ENCODE measurements around the gene REM2.

REM2 gene

GRCh38 chr14:22846811-22847307 is 36.2 kb upstream of the REM2 start:
- DNase-seq (ENCODE audit: low read depth in 1 of 2, low spot score in 1 of 2): no peak
- H3K4me3 ChIP-seq (replicated peaks; ENCODE audit: insufficient read depth, low read length): no peak overlapping the region
- TF ChIP-seq GABPA (IDR thresholded peaks at IDR 0.05; ENCODE audit: low read depth) (no peak), SPI1 (IDR thresholded peaks at IDR 0.05; ENCODE audit: borderline replicate concordance, low read depth) (no peak), POLR2AphosphoS5 (IDR thresholded peaks at IDR 0.05; ENCODE audit: low read depth) (no peak), REST (IDR thresholded peaks at IDR 0.05; ENCODE audit: insufficient replicate concordance, low read depth) (no peak), CTCF (IDR thresholded peaks at IDR 0.05; ENCODE audit: insufficient read depth, low read length) (no peak)
- no peak overlapping the region for H3K27ac ChIP-seq (replicated peaks)
- H3K27me3 ChIP-seq (ENCODE audit: insufficient read depth, poor library complexity, severe bottlenecking): no peaks in the 10 kb centered on the region

GRCh38 chr14:22847661-22848341 is 35.2 kb upstream of the REM2 start:
- H3K4me3 ChIP-seq (replicated peaks; ENCODE audit: insufficient read depth, low read length): no peak overlapping the region
- no peak for DNase-seq (ENCODE audit: low read depth in 1 of 2, low spot score in 1 of 2)

More at GRCh38 chr14:22847661-22848341, 35.2 kb upstream of the REM2 start:
- no peaks in the 10 kb centered on the region for H3K27me3 ChIP-seq (ENCODE audit: insufficient read depth, poor library complexity, severe bottlenecking)
- no peak overlapping the region for H3K27ac ChIP-seq (replicated peaks)
- no peak for TF ChIP-seq CTCF (IDR thresholded peaks at IDR 0.05; ENCODE audit: insufficient read depth, low read length)
- no peak for TF ChIP-seq POLR2AphosphoS5 (IDR thresholded peaks at IDR 0.05; ENCODE audit: low read depth)
- TF ChIP-seq REST (IDR thresholded peaks at IDR 0.05; ENCODE audit: insufficient replicate concordance, low read depth): no peak
- no peak for TF ChIP-seq GABPA (IDR thresholded peaks at IDR 0.05; ENCODE audit: low read depth)
- TF ChIP-seq SPI1 (IDR thresholded peaks at IDR 0.05; ENCODE audit: borderline replicate concordance, low read depth): peak; percentile 51; the same call in 1 of the 2 replicates
